ENCODE results near the gene PEX7. TPM values are rescaled to one million over a fixed set of nuclear protein-coding genes. Genes with fewer than 3 reads are reported as not detected.
"Not testable (repeated sequence)": the region's sequence is repeated elsewhere in the genome, so short reads cannot be mapped to it uniquely, and the experiment has no call there.

The PEX7 gene
- total and polyA plus RNA-seq, 12 donors, result 2.9 to 20.6 (median 15.5) TPM

DNA sequence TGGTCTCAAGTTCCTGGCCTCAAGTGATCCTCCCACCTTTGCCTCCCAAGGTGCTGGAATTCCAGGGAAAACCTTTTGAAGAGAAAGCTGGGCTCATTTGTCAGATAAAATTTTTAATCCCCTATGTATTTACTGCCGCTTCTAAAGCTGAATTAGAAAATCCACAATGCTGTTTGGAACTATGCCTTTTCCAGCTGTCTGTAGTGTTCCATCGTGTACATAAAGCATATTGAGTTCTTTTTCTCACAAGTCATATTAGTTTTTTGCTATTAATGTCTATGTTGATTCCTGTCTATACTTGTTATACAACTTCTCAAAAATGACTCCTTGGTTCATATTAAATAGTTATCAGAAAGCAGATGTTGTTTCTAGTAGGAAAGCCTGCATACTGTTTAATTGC lies 47.1 kb downstream of the PEX7 start:
- Histone ChIP-seq H3K27me3 (no peaks in the 10 kb centered on the region), H3K4me1 (peaks cover 0 to 4% (median 0%) of the 10 kb centered on the region in 9 donors), H3K4me3 (no peak overlapping the region), H3K27ac (no peak overlapping the region), H3K9me3 (peaks cover 0 to 23% (median 18%) of the 10 kb centered on the region in 11 donors), H3K36me3 (peaks cover 0 to 48% (median 17%) of the 10 kb centered on the region in 9 donors)
- TF ChIP-seq CTCF (IDR thresholded peaks at IDR 0.05), result no peak
- intact Hi-C loops (cut with DNase I), result no loop called here
- ATAC-seq (no peak), DNase-seq (no peak)
- WGBS, 2 donors, result 87 to 94% methylated on average over 2 of the region's 2 CpGs

- peaks cover 0 to 54% (median 19%) of the 10 kb centered on the region in 11 donors for H3K9me3 ChIP-seq
- H3K27ac ChIP-seq, result no peak overlapping the region
- TF ChIP-seq CTCF (IDR thresholded peaks at IDR 0.05), result no peak
- no peak for ATAC-seq
- H3K36me3 ChIP-seq, result peaks cover 0 to 56% (median 20%) of the 10 kb centered on the region in 9 donors
- no peaks in the 10 kb centered on the region for H3K27me3 ChIP-seq
- no peak for DNase-seq
- intact Hi-C loops (cut with DNase I), result no loop called here
- WGBS, 2 donors, result 81 to 95% methylated on average over 3 of the region's 3 CpGs
- H3K4me3 ChIP-seq, result no peak overlapping the region
- no peaks in the 10 kb centered on the region for H3K4me1 ChIP-seq
Measured at GRCh38 chr6:136873748-136874147, 51.4 kb downstream of the PEX7 start.

DNA sequence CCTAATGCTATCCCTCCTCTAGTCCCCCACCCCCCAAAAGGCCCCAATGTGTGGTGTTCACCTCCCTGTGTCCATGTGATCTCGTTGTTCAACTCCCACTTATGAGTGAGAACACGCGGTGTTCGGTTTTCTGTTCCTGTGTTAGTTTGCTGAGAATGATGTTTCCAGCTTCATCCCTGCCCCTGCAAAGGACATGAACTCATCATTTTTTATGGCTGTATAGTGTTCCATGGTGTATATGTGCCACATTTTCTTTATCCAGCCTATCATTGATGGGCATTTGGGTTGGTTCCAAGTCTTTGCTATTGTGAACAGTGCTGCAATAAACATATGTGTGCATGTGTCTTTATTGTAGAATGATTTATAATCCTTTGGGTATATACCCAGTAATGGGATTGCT lies 54.1 kb downstream of the PEX7 start:
- DNase-seq; ATAC-seq; H3K4me1 ChIP-seq; intact Hi-C loops (cut with DNase I); H3K27me3 ChIP-seq; H3K4me3 ChIP-seq; H3K27ac ChIP-seq: not testable (repeated sequence)
- peaks cover 0 to 54% (median 19%) of the 10 kb centered on the region in 11 donors for H3K9me3 ChIP-seq
- H3K36me3 ChIP-seq, result peaks cover 0 to 38% (median 17%) of the 10 kb centered on the region in 9 donors
- WGBS, 2 donors, result 96 to 98% methylated on average over 4 of the region's 4 CpGs

GRCh38 chr6:136880748-136881460 lies 58.5 kb downstream of the PEX7 start:
- 78 to 97% methylated on average over 4 of the region's 4 CpGs for WGBS, 2 donors
- DNase-seq (no peak), ATAC-seq (no peak)
- H3K4me3 ChIP-seq, result no peak overlapping the region
- H3K9me3 ChIP-seq, result peaks cover 0 to 19% (median 0%) of the 10 kb centered on the region in 11 donors
- intact Hi-C loops (cut with DNase I), result no loop called here
- no peaks in the 10 kb centered on the region for H3K27me3 ChIP-seq
- no peak overlapping the region for H3K27ac ChIP-seq
- no peak for TF ChIP-seq CTCF (IDR thresholded peaks at IDR 0.05)
- H3K36me3 ChIP-seq, result no peaks in the 10 kb centered on the region
- H3K4me1 ChIP-seq, result no peaks in the 10 kb centered on the region

- Histone ChIP-seq H3K27me3 (no peaks in the 10 kb centered on the region), H3K36me3 (no peaks in the 10 kb centered on the region), H3K9me3 (no peaks in the 10 kb centered on the region), H3K4me3 (no peak overlapping the region), H3K4me1 (peaks cover 0 to 9% (median 0%) of the 10 kb centered on the region in 9 donors), H3K27ac (no peak overlapping the region)
- no peak for TF ChIP-seq CTCF (IDR thresholded peaks at IDR 0.05)
- ATAC-seq (no peak), DNase-seq (no peak)
- WGBS, 2 donors, result 80% methylated on average over 3 of the region's 3 CpGs
- intact Hi-C loops (cut with DNase I), result no loop called here
Measured at GRCh38 chr6:136886091-136886490, 63.7 kb downstream of the PEX7 start.

All from heart right ventricle (tissue), 16 donors.